Ramos (cell line): ENCODE data around the gene ZNF397.

Source experiments
- in situ Hi-C: fragments of 300-500 bp; cut with MboI; formaldehyde crosslinking; loops from one replicate; pipeline ENCODE4 v1.14.3; 2022; ENCODE audit warnings: low sequenced_read_pairs; ENCODE audit not compliant: unreplicated experiment

Gene ZNF397

GRCh38 chr18:35244671-35245070, 3.8 kb downstream of the ZNF397 start:
- in situ Hi-C loops: no loop called here

GRCh38 chr18:35245719-35246317, 5.0 kb downstream of the ZNF397 start:
- in situ Hi-C loops: no loop called here

- in situ Hi-C loops: no loop called here
Measured at GRCh38 chr18:35246831-35247230, 6.0 kb downstream of the ZNF397 start.

- in situ Hi-C loops: no loop called here
Measured at GRCh38 chr18:35247412-35248249, 6.8 kb downstream of the ZNF397 start.

- in situ Hi-C loops: no loop called here
Measured at GRCh38 chr18:35248429-35248828, 7.6 kb downstream of the ZNF397 start.

- in situ Hi-C loops: no loop called here
Measured at GRCh38 chr18:35252466-35252865, 11.6 kb downstream of the ZNF397 start.

- in situ Hi-C loops: no loop called here
Measured at GRCh38 chr18:35253655-35254287, 12.9 kb downstream of the ZNF397 start.

GRCh38 chr18:35256947-35257346, 16.1 kb downstream of the ZNF397 start:
- in situ Hi-C loops: no loop called here

- in situ Hi-C loops: no loop called here
Measured at GRCh38 chr18:35264409-35264808, 23.6 kb downstream of the ZNF397 start.

- in situ Hi-C loops: no loop called here
Measured at GRCh38 chr18:35267161-35267651, 26.4 kb downstream of the ZNF397 start.

GRCh38 chr18:35267809-35268208, 27.0 kb downstream of the ZNF397 start:
- in situ Hi-C loops: no loop called here

GRCh38 chr18:35268821-35269220, 28.0 kb downstream of the ZNF397 start:
- in situ Hi-C loops: no loop called here

GRCh38 chr18:35271656-35272055, 30.8 kb downstream of the ZNF397 start:
- in situ Hi-C loops: no loop called here

- in situ Hi-C loops: no loop called here
Measured at GRCh38 chr18:35276267-35276666, 35.4 kb downstream of the ZNF397 start.

- in situ Hi-C loops: no loop called here
Measured at GRCh38 chr18:35277633-35278032, 36.8 kb downstream of the ZNF397 start.

GRCh38 chr18:35278085-35278484, 37.3 kb downstream of the ZNF397 start:
- in situ Hi-C loops: no loop called here

GRCh38 chr18:35278969-35279368, 38.1 kb downstream of the ZNF397 start:
- in situ Hi-C loops: no loop called here

- in situ Hi-C loops: no loop called here
Measured at GRCh38 chr18:35282353-35282752, 41.5 kb downstream of the ZNF397 start.

GRCh38 chr18:35283923-35284794, 43.3 kb downstream of the ZNF397 start:
- in situ Hi-C loops: no loop called here

- in situ Hi-C loops: no loop called here
Measured at GRCh38 chr18:35284841-35285240, 44.0 kb downstream of the ZNF397 start.
